Pancreas (tissue), 10 donors: ENCODE data around the gene BRIP1. TPM values are rescaled to one million over a fixed set of nuclear protein-coding genes. Genes with fewer than 3 reads are reported as not detected.

ENCODE experiments used
- ATAC-seq, 4 donors: fragments of 200-7000 bp; cut with Tn5 transposase; one replicate each; pipeline versions ENCODE4 v1.8.0 to v1.9.1; 2020; ENCODE audit warnings: mild to moderate bottlenecking in 4 of 4, moderate library complexity in 4 of 4
- DNase-seq, 6 donors: peaks; one replicate each; pipeline ENCODE4 v3.0.0-alpha.2; 2020
- FAIRE-seq: peaks from 2 replicates; lab custom pipeline; 2012; peaks lifted over from hg19 to GRCh38; lab: Jason Lieb, UNC
- H3K27ac ChIP-seq, 4 donors: fragments of 200-600 bp; sonication (generic); 1 replicate in 3 of 4; 2 replicates in 1 of 4; pipeline versions ENCODE4 v1.5.0 to v1.8.0; 2020
- H3K27me3 ChIP-seq, 4 donors: fragments of 200-600 bp; one replicate each; pipeline ENCODE4 v1.8.0; 2021
- H3K36me3 ChIP-seq, 3 donors: fragments of 200-600 bp; sonication (generic) in 1 of 3; one replicate each; pipeline versions ENCODE4 v1.5.0 to v1.8.0; 2020 to 2021
- H3K4me1 ChIP-seq, 3 donors: fragments of 200-600 bp; one replicate each; pipeline ENCODE4 v1.8.0; 2021
- H3K4me3 ChIP-seq, 4 donors: fragments of 200-600 bp; sonication (generic) in 2 of 4; one replicate each; pipeline versions ENCODE4 v1.5.0 to v1.8.0; 2020 to 2021
- H3K9me3 ChIP-seq, 4 donors: fragments of 200-600 bp; one replicate each; pipeline ENCODE4 v1.8.0; 2021
- CTCF ChIP-seq, 4 donors: fragments of 200-600 bp; sonication (generic) in 3 of 4; IDR thresholded peaks; one replicate each; pipeline versions ENCODE4 v1.5.0 to v1.8.0; 2021; ENCODE audit warnings: antibody characterized with exemption in 4 of 4
- WGBS, 2 donors: extraction: QIAGEN DNeasy Blood & Tissue Kit; methylation state at CpG; one replicate each; pipeline ENCODE4 v1.1.7; 2013; 5-methylcytosine and 5-hydroxymethylcytosine counted together
- intact Hi-C, 3 donors: fragments of 100-400 bp; cut with DNase I; formaldehyde crosslinking; loops; one replicate each; pipeline versions ENCODE4 v1.11.1 to v1.14.2; 2022
- polyA plus RNA-seq, 2 donors: library from polyadenylated mRNA; stranded (reverse); fragments of 200-250 nt; gene quantifications; one replicate each; pipeline ENCODE4 v1.2.3, GENCODE V29; 2013
- total RNA-seq, 6 donors: library from RNA; stranded (reverse); fragmentation: NEBNext Ultra II Directional in 4 of 6; extraction: Animal tissue kit (Norgen Biotek cat#: 25700) in 4 of 6; gene quantifications; one replicate each; pipeline versions ENCODE4 v1.2.1 to v1.2.4, GENCODE V29; 2021 to 2023
- donor health status: healthy with polysubstance abuse.
- donor health status: DM: no; HTN: no; CAD: no; lungs with moderate emphysema.
- donor health status: DM: no; HTN: no; CAD: no.
- donor health status: control.
- donor health status: control.
- donor health status: Bipolar disorder and iron deficiency.
- donor health status: DM: yes; HTN: yes; CAD: no.
- donor health status: DM: no; HTN: no; CAD: no.
- donor health status: DM: no; HTN: no; CAD: no.
- donor health status: DM: yes; HTN: yes; CAD: no.

The BRIP1 gene
- total and polyA plus RNA-seq, 8 donors = 0.09 to 0.59 (median 0.29) TPM

GRCh38 chr17:61647047-61647446, 216.3 kb downstream of the BRIP1 start:
- ATAC-seq = no peak
- no peaks in the 10 kb centered on the region for H3K4me1 ChIP-seq
- H3K36me3 ChIP-seq = no peaks in the 10 kb centered on the region
- DNase-seq = no peak
- no peak overlapping the region for H3K4me3 ChIP-seq
- FAIRE-seq = no peak
- intact Hi-C loops = no loop called here
- TF ChIP-seq CTCF (IDR thresholded peaks at IDR 0.05) = no peak
- no peak overlapping the region for H3K27ac ChIP-seq
- WGBS, 2 donors = 78 to 90% methylated on average over 2 of the region's 2 CpGs
- H3K9me3 ChIP-seq = no peaks in the 10 kb centered on the region
- peaks cover 0 to 4% (median 0%) of the 10 kb centered on the region in 4 donors for H3K27me3 ChIP-seq

DNA sequence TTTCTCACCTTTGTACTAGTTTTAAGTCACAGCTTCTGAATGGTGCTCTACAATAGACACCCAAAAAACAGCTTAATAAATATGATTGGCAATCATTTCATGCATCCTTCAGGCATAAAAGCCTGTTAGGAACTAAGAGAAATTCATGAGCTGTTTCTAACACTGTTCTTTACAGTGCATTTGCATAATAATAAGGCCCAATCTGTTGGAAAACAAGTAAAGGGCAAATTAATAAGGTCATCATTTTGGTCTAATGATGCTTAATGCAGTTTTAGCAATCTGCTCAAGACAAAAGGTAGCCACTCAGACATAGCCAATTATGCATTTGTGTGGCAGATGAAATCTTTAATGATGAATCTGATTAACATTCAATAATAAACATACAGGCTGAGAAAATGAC, 216.8 kb downstream of the BRIP1 start:
- Histone ChIP-seq H3K27me3 (peaks cover 0 to 4% (median 0%) of the 10 kb centered on the region in 4 donors), H3K4me1 (no peaks in the 10 kb centered on the region), H3K4me3 (no peak overlapping the region), H3K36me3 (no peaks in the 10 kb centered on the region), H3K27ac (no peak overlapping the region), H3K9me3 (no peaks in the 10 kb centered on the region)
- intact Hi-C loops = no loop called here
- FAIRE-seq = no peak
- DNase-seq = no peak
- no peak for ATAC-seq
- no peak for TF ChIP-seq CTCF (IDR thresholded peaks at IDR 0.05)

DNA sequence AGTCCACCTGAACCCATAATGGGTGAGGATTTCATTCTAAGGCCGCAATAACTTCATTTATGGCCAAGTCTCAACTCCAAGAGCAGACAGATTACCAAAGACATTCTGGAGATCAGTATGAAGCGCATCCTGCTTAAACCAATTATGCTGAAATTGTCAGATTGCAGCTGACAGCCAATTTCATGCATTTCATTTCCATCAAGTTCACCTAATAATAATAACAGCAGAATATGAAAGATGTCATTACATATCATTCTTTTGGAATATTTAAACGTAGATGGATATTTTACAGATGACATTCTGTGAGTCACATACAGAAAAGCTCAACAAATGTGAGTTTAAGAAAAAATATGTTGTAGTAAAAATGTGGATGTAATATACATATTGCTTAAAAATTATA, 217.4 kb downstream of the BRIP1 start:
- H3K27ac ChIP-seq = no peak overlapping the region
- peaks cover 0 to 4% (median 0%) of the 10 kb centered on the region in 4 donors for H3K27me3 ChIP-seq
- H3K36me3 ChIP-seq = no peaks in the 10 kb centered on the region
- FAIRE-seq (no peak), ATAC-seq (no peak), DNase-seq (no peak)
- intact Hi-C loops = no loop called here
- TF ChIP-seq CTCF (IDR thresholded peaks at IDR 0.05) = no peak
- no peaks in the 10 kb centered on the region for H3K4me1 ChIP-seq
- no peaks in the 10 kb centered on the region for H3K9me3 ChIP-seq
- 78 to 84% methylated on average over 3 of the region's 3 CpGs for WGBS, 2 donors
- no peak overlapping the region for H3K4me3 ChIP-seq

DNA sequence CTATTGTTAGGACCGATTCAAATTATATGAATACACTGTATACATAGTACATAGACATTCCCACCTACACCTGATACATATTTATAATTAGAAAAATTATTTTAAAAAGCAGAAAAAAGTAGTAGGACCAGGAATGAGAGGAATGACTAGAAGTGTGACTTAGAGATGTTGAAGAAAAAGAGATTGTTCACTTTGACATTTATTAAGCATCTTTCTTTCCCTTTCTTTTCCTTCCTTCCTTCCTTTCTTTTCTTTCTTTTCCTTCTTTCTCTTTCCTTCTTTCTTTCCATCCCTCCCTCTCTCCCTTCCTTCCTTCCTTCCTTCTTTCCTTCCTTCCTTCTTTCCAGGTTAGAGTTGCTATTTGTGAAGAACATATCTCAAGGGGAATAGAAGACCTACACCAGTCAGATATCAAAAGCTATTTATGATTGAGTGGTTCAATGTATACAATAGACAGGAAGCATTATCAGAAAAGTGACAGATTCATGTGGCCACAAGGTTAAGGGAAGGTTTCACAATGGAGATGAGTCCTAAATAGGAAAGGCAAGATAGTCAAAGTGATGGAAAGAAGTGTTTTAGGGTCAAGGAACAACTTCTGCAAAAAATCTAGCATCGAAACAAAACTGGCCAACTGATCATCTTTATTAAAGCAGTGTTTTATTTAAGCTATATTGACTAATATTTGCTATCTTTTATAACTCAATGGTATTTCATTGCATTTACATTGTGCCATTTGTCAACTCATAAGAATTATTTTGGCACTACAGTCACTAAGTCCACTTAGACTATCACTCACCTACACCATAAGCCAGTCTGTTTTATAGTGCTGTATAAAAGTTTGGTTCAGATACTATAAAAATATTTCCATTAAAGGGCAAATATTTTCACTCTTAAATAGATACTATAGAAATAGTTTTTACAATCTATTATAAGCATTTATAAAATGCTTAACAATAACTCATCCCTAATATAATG, 218.2 kb downstream of the BRIP1 start:
- Histone ChIP-seq H3K27me3 (peaks cover 0 to 4% (median 0%) of the 10 kb centered on the region in 4 donors), H3K36me3 (no peaks in the 10 kb centered on the region), H3K27ac (no peak overlapping the region), H3K4me3 (no peak overlapping the region), H3K4me1 (no peaks in the 10 kb centered on the region), H3K9me3 (no peaks in the 10 kb centered on the region)
- DNase-seq (no peak), FAIRE-seq (no peak), ATAC-seq (no peak)
- TF ChIP-seq CTCF (IDR thresholded peaks at IDR 0.05) = no peak
- intact Hi-C loops = no loop called here
- WGBS, 2 donors = 70 to 85% methylated on average over 2 of the region's 2 CpGs

DNA sequence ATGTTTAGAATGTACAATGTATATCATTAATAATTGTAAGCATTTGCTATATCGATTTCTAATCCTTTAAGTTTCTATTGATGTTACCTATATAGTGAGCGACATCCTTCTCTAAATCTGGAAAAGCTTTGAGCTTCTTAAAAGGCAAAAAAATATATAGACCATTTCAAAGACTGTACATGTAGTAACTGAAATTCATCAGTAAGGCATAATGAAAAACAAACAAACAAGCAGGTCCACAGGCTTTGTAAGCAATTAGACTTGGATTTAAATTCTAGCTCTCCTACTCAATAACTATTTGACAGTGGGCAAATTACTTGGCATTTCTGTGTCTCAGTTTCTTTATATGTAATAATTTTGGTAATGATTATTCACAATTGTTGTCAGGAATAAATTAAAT, 220.6 kb downstream of the BRIP1 start:
- WGBS, 2 donors = 91 to 96% methylated on average over 2 of the region's 2 CpGs
- no peak for DNase-seq
- H3K36me3 ChIP-seq = no peaks in the 10 kb centered on the region
- TF ChIP-seq CTCF (IDR thresholded peaks at IDR 0.05) = no peak
- H3K4me3 ChIP-seq = no peak overlapping the region
- no peak for FAIRE-seq
- no peak for ATAC-seq
- H3K27me3 ChIP-seq = no peaks in the 10 kb centered on the region
- no peaks in the 10 kb centered on the region for H3K4me1 ChIP-seq
- H3K9me3 ChIP-seq = no peaks in the 10 kb centered on the region
- intact Hi-C loops = no loop called here
- no peak overlapping the region for H3K27ac ChIP-seq
